HUDEP-2 (cell line): Measurements from ENCODE around the gene NRCAM.
"Not testable (repeated sequence)": the region's sequence is repeated elsewhere in the genome, so short reads cannot be mapped to it uniquely, and the experiment has no call there.

Experiments
- DNase-seq, 76 experiments: peaks; one replicate each; lab custom pipeline; 2025; ENCODE audit not compliant: unreplicated experiment in 76 of 76; lab: John Stamatoyannopoulos, UW

The NRCAM gene

DNA sequence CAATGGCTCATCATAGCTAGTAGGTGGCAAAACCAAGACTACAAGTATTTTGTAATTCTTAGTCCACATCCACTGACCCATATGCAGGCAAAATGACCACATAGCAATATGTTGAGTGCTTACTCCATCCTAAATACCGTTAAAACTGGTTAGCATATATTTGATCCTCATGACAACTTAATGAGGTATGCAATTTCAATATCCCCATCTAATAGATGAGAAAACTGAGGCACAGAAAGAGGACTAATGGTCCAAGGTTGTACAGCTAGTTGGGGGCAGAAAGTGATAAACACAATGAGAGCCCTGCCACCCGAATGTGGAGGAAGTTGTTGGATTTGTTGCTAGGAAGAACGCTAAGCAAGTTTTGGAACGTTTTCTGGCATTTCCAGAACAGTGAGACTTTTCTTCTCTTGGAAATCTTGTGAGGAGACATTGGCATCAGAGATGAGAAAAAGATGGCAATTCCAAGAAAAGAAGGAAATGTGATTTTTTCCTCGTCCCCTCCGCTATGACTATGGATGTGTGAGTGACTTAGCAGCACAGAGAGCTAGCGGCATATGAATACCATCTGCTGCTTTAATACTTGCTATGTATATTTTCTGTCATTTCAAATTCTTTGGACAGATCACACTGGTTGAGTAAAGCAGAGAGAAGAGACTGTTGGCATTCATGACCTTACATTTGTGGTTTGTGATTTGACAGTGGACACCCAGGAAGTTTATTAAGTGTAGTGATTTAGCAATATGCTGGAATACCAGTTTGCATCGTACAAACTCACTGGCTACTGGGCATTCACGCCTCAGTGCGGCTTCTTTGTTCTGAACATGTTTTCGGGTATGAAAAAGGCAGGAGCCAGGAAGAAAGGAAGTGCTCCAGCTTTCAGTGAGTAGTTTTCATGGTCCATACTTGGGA is 51.5 kb downstream of the NRCAM start:
- DNase-seq, result no peak

DNA sequence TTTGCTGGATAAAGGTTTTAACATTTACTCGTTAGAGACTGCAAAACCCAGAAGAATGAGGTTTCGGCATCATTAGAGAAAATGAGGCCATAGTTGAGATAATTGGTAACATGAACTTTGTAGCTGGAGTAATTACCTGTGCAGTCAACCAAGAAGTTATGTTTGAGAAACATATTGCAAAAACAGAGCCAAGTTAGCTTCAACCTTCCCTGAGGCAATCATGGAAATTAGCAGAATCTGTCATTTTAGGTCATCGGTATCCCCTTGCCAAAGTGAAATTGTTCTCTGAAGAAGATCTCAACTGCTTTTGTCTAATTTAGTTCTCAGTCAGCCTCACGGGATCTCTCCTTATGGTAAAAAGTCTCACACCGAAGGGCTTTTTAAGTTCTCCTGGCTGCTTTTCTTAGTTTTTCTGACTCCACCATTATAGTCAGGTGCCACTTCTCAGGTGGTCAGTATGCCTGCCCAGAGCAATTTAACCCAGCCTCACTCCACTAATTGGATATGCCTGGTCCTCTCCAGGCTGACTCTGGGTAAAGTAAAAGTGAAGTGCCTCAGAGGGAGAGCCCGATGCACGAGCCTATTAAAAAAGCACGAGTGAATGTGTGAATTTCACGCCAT is 52.5 kb downstream of the NRCAM start:
- DNase-seq, result no peak

DNA sequence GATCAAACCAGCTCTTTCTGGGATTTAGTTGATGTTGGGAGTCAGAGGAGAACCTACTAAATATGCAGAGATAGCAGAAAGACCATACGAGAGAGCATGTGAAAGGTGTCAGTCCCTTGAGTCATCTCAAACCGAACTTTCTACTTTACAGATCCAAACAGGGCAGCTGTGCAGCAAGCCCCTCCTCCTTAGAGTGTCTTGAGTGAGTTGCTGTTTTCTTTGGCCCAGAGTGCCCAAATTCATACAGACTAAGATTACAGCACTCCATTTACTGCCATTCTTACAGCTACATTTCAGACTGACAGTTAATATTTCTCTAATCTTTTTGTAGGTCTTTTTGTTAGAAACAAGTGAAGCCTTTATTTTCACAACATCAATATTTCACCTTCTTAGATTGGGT is 53.4 kb downstream of the NRCAM start:
- no peak for DNase-seq

DNA sequence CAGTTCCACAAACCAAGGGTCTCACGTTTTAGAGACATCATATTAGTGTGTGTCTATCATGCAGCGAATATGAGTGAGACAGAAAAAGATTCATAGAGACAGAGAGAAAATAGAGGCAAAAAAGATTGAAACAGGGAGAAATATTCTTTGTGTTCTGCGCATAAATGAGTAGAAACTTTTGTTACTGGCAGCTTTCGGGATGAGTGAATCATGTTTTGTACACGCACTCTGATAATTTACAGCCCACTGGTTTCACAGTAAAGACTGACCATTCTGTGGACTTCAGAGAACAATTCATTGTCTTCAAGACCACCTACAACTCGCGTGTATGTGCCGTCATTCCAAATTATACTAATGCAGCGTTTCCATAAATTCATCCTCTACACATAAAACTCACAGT is 60.2 kb downstream of the NRCAM start:
- DNase-seq, result no peak

DNA sequence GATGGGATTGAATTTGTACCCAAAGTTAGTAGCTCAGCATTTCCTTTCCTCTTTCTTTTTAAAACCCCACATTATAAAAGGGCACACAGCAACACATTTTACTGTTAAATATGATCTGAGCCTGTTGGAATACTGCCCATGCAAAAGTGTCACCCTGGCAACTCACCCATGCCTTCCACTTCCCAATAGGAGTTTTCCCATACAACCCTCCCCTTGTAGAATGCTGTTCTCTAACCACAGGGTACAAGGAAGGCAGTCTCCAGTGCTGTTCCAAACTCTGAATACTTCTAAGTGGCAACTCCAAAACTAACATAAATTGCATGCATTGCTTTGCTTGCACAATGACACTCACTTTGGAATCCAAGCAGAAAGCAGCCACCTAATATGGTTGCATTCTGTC is 60.8 kb downstream of the NRCAM start:
- DNase-seq, result no peak

DNA sequence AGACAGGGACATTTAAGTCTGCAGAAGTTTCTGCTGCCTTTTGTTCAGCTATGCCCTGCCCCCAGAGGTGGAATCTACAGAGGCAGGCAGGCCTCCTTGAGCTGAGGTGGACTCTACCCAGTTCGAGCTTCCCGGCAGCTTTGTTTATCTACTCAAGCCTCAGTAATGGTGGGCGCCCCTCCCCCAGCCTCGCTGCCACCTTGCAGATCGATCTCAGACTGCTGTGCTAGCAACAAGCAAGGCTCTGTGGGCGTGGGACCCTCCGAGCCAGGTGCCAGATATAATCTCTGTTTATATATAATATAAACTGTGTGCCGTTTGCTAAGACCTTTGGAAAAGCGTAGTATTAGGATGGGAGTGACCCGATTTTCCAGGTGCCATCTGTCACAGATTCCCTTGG is 63.1 kb downstream of the NRCAM start:
- DNase-seq, result not testable (repeated sequence)

DNA sequence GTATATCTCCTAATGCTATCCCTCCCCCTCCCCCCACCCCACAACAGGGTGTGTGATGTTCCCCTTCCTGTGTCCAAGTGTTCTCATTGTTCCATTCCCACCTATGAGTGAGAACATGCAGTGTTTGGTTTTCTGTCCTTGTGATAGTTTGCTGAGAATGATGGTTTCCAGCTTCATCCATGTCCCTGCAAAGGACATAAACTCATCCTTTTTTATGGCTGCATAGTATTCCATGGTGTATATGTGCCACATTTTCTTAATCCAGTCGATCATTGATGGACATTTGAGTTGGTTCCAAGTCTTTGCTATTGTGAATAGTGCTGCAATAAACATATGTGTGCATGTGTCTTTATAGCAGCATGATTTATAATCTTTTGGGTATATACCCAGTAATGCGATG is 68.5 kb downstream of the NRCAM start:
- not testable (repeated sequence) for DNase-seq

DNA sequence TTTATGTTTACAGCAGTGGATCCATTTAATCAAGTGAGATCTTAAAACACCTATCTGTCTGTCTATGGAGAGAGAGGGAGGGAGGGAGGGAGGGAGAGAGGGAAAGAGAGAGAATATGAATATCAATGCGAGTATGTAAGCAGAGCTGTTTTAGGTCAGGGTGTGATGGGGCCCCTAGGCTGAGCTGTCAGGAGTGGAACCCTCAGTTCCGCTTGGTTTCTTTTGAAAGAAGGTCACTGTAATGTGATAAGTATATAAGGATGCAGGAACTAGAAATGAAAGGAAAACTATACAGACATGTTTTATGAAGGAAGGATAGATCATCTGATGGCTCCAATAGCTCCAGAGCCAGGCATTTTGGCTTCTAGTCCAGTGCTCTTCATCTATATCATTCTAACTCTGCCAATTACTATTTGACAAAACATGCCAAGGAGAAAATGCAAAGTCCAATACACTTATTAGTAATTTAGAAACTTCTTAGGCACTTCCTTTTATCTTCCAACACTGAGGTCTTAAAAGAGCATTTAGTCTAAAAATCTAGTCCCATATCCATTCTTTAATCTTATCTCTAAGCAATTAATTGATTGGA is 70.3 kb downstream of the NRCAM start:
- DNase-seq, result no peak

DNA sequence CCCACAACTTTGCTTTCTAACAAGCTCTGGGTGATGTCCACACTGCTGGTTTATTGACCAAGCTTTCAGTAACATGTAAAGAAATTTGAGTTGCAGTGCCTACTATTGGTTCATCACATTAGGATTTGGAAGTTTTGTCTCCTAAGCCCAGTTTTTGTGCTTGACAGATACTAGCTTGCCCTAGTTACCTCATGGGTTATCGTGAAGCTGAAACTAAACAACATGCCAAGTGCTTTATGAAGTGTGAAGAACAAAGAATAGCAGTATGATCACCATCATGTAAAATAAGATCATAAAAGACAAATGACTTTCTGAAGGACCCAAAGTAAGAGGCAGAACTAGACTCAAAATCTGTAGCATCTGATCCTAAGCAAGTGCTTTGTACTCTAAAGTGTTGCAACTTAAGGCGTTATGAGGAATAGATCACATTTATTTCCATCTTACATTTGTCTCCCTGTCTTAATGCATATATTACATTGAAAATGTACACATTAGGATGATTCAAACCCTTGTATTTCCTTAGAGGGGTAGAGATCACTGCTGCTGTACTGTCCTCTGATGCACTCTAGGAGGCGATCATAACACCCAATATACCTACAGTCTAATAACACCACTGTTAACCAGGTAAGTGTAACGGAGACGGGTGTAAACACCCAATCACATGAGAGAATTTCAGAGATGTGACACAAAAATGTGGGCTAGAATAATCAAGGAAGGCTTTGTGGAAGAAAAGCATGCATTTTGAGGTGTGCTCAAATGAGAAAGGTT is 71.3 kb downstream of the NRCAM start:
- DNase-seq, result no peak

DNA sequence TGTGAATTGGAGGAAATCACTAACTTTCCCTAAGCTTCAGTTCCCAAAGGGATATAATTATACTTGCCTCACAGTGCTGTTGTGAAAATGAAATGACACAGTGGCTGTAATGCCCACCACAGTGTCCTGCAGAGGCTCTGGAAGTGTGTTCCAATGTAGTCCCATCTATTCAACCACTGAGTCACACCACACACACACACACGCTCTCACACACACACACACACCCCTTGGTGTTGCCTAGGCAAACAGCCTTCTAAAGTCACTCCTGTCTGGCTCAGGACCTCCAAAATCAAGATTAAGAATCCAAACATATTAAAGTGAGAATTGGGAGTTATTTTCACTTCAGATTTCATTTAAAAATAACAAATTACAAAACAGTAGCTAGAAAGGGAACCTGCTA is 73.3 kb downstream of the NRCAM start:
- no peak for DNase-seq

DNA sequence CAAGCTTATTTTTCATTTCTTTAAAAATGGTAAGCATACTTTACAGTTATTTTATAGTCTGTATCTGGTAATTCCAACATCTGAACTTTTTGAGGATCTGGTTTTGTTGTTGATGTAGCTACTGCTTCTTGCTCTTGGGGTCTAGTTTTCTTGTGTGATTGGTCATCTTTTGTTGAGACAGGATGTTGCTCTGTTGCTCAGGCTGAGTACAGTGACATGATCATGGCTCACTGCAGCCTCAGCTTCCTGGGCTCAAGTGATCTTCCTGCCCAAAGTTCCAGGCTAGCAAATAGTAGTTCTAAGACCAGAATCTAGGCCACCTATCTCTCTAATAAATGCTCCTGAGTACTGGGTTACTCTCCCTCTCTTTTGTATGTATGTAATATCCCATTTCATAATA is 75.7 kb downstream of the NRCAM start:
- DNase-seq, result no peak

DNA sequence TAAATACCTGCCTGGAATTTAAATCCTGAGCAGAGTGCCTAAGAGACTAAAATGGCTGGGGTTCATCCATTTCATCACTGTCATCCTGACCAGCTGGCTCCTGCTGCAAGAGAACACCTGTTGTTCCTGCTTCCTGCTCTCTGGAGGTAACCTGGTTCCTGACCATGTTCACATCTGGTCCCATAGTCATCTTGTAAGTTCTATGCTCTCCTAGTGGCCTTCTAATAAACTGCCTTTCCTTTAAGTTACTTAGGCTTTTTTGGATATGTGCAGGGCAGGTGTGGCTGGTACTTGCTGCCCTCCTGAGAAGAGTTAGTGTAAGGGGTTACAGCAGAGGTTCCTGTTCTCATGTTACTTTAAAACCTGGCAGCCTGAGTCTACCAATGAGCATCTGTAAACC is 80.0 kb downstream of the NRCAM start:
- no peak for DNase-seq

DNA sequence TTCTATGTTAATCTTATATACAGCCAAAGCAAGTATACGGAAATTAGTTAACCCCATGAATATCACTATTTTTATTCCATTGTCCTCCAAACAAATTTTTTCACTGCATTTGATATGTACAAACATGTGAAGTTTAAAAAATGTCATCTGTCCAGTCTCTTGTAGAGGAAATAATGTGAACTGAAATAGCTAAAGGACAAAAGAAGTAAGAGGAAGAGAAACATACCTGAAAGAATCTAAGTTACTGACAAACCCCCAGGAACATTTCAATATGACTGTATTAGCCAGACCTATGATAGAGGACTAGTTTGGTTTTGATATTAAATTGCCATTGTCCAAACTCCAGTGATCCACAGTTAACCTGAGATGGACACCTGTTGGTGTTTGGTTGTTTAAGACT is 80.6 kb downstream of the NRCAM start:
- no peak for DNase-seq

DNA sequence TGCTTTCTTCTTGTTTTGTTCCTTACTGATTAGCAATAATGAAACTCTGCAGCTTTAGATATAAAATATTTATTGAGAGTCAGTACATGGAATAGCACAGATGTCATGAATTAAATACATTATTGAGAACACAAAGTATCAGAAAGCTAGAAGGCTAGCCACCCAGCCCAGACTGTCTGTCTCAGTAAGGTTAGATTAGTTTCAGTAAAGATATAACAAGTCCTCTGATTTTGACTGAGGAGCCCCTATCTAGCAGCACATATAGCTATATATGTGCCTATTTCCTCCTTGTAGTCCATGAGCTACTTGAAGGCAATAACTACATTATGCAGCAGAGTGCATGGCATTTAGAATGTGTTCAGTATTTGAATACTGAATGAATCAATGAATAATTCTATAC is 81.3 kb downstream of the NRCAM start:
- DNase-seq, result no peak

DNA sequence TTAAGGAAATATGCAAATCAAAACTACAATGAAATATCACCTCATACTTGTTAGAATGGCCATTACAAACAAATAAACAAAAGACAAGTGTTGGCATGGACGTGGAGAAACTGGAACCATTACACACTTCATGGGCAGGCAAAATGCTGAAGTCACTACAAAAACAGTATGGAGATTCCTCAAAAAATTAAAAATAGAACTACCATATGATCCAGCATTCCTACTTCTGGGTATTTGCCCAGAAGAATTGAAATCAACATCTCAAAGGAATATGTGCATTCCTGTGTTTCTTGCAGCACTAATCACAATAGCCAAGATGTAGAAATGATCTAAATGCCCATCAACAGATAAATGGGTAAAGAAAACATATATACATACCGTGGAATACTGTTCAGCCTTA is 83.6 kb downstream of the NRCAM start:
- no peak for DNase-seq

DNA sequence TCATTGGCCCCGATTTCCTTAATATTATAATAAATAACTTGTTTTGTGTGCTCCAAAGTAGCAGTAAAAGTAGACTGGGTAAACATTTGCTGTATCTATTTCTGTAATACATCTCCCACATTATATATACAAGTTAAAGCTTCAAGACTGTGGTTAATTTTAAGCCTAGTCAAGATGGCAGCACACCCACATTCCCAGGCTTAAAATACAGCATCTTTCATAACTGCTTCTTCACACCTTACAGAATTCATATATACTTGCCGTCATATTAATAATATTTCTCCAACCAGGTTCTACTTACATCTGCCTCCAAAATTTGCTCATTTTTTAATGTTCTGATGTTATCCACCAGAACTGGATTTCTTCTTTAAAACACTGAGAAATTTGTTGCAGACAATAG is 85.6 kb downstream of the NRCAM start:
- DNase-seq, result no peak

DNA sequence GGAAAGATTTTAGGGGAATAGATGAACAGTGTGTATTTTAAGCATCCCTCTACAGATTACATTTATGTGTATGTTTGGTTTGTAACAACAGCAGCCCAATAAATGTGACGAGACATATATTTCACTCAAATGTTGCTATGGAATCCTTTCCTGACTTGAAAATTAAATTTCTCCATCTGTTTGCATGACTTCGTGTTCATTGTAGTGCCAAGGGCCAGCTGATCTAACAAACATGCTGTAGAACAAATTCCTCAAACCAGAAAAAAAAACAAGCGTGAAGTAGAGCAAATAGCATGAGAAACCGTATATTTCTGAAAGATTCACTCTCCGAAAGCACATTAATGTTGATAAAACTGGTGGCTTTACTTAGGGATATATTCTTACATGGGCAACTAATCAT is 87.8 kb downstream of the NRCAM start:
- DNase-seq, result no peak

DNA sequence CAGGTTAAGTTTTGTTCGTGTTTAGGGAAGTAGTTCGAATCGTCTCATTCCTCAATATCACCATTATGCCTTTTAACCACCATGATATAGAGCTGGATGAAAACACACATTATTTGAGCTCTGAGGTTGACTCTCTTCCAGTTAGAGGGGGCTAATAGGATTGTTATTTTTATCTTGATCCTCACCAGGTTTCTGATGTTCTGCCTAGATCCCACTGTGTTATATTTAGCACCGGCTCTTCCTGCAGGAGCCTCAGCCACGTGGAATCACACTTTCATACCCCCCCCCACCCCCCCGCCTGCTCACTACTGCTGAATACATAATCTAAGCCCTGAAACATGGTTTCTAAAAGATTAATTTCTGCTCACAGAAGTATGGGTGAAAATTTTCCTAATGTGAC is 88.3 kb downstream of the NRCAM start:
- no peak for DNase-seq

DNA sequence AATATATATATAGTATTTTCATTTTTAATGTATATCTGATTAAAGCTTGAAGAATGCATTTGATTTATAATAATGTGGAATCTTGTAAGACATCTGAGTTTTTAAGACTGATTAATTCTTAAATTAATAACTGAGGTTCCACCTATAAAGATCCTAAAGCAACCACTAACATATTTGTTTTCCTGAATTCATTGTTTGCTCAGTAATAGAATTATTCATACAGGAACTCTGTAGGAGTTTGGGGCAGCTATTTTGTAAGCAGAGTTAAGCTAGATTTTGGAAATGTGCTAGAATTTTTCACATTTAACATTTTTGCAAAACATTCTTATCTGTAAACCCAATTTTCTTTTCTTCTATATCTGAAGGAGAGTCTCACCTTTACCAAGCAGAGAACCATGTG is 88.9 kb downstream of the NRCAM start:
- DNase-seq, result no peak

DNA sequence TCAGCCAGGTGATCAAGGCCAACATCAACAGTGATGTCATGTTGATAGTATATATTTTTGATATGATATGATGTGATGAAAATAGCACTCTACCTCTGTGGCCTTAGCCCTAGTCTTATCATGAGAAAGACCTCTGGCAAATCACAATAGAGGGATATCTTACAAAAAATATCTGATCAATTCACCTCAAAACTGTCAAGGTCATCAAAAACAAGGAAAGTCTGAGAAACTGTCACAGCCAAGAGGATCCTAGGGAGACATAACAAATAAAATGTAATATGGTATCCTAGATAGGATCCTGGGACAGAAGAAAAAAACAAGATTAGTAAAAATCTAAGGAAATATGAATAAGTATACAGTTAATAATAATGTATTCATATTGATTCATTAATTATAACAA is 92.6 kb downstream of the NRCAM start:
- no peak for DNase-seq

DNA sequence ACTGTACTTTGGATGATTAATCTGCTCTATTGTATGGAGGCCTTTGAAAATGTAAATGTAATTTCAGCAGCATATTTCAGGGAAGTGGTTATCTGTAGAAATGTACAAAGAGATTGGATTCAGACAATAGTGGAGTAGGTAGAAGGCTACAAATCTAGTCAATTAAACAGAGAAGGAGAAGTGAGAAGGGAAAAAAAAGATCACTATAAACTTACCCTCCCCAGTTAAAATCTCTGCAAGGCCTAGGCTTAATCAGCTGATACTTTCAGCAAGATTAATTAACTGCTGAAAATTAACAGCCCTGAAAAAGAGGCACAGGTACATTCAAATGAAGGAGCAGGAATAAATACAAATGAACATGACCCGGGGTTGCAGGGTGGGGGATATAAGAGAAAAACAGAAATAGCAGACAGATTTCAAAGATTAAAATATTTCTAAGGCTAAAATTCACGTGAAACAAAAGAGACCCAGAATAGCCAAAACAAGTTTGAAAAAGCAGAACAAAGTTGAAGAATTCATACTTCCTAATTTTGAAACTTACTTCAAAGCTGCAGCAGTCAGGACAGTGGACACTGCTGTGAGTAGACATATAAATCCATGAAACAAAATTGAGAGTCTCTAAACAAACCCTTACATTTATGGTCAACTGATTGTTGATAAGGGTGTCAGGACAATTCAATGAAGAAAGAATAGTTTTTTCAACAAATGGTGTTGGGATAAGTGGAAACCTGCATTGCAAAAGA is 96.0 kb downstream of the NRCAM start:
- DNase-seq, result no peak
